Measurements from ENCODE around the gene LCK. TPM values are rescaled to one million over a fixed set of nuclear protein-coding genes. Genes with fewer than 3 reads are reported as not detected.

The LCK gene
- total and polyA plus RNA-seq, 10 of the 15 experiments (the other 5 are each of a cell fraction or from before 2014, with no cell fraction given) = 31.5 to 173 (median 119) TPM

Small RNA genes within 50 kb of the gene (small RNA-seq; reads per million reads assigned to genes)
- not detected for gene RF00017
- not detected for gene RF00019

Other genes starting within 250 kb of the LCK start
Only the 7 nearest of the 16 such genes appear.
- 95.9 and 101 TPM in 2 replicates for gene CCDC28B, start 50.7 kb upstream of the LCK start, total RNA-seq (2014; rRNA removed)
- 57.3 and 66.2 TPM in 2 replicates for gene CCDC28B, start 50.7 kb upstream of the LCK start, total RNA-seq (2014; rRNA removed; fragmentation: Illumina TruSeq; extraction: Trizol)
- gene CCDC28B, start 50.7 kb upstream of the LCK start, total RNA-seq (2021) = 87.1 and 89.7 TPM in 2 replicates
- gene CCDC28B, start 50.7 kb upstream of the LCK start, polyA plus RNA-seq (2011; rRNA removed) = 66.2 and 91.5 TPM in 2 replicates
- gene CCDC28B, start 50.7 kb upstream of the LCK start, polyA plus RNA-seq (2014; fragmentation: Illumina TruSeq; extraction: Trizol) = 14.2 and 48.9 TPM in 2 replicates
- 10 to 100 TPM; 10.5 to 29.8 TPM for gene CCDC28B, start 50.7 kb upstream of the LCK start, polyA plus RNA-seq (2014; fragmentation: Nextera tagmentation; extraction: Ambion mirVana)
- 102 and 111 TPM in 2 replicates for gene CCDC28B, start 50.7 kb upstream of the LCK start, polyA plus RNA-seq (2014; rRNA removed)
- gene CCDC28B, start 50.7 kb upstream of the LCK start, polyA plus RNA-seq (2016; fragmentation: Nextera tagmentation; extraction: Ambion mirVana) = 100 to 1,000 TPM; 127 to 135 TPM
- gene IQCC, start 45.6 kb upstream of the LCK start, total RNA-seq (2014; rRNA removed) = 5.1 and 5.2 TPM in 2 replicates
- 5.3 and 5.6 TPM in 2 replicates for gene IQCC, start 45.6 kb upstream of the LCK start, total RNA-seq (2014; rRNA removed; fragmentation: Illumina TruSeq; extraction: Trizol)
- gene IQCC, start 45.6 kb upstream of the LCK start, total RNA-seq (2021) = 2.9 and 3.3 TPM in 2 replicates
- gene IQCC, start 45.6 kb upstream of the LCK start, polyA plus RNA-seq (2011; rRNA removed) = 3.1 and 4.1 TPM in 2 replicates
- gene IQCC, start 45.6 kb upstream of the LCK start, polyA plus RNA-seq (2014; fragmentation: Illumina TruSeq; extraction: Trizol) = 6.8 and 7.5 TPM in 2 replicates
- 1 to 10 TPM; 2.1 to 3.8 TPM for gene IQCC, start 45.6 kb upstream of the LCK start, polyA plus RNA-seq (2014; fragmentation: Nextera tagmentation; extraction: Ambion mirVana)
- gene IQCC, start 45.6 kb upstream of the LCK start, polyA plus RNA-seq (2014; rRNA removed) = 5.5 and 6.4 TPM in 2 replicates
- 1 to 10 TPM; 4.8 to 5.1 TPM for gene IQCC, start 45.6 kb upstream of the LCK start, polyA plus RNA-seq (2016; fragmentation: Nextera tagmentation; extraction: Ambion mirVana)
- not detected in 2 replicates for gene DCDC2B, start 42.2 kb upstream of the LCK start, total RNA-seq (2014; rRNA removed)
- not detected in 2 replicates for gene DCDC2B, start 42.2 kb upstream of the LCK start, total RNA-seq (2014; rRNA removed; fragmentation: Illumina TruSeq; extraction: Trizol)
- 0.13 and 0.15 TPM in 2 replicates for gene DCDC2B, start 42.2 kb upstream of the LCK start, total RNA-seq (2021)
- not detected in 2 replicates for gene DCDC2B, start 42.2 kb upstream of the LCK start, polyA plus RNA-seq (2011; rRNA removed)
- not detected in 2 replicates for gene DCDC2B, start 42.2 kb upstream of the LCK start, polyA plus RNA-seq (2014; fragmentation: Illumina TruSeq; extraction: Trizol)
- not detected for gene DCDC2B, start 42.2 kb upstream of the LCK start, polyA plus RNA-seq (2014; fragmentation: Nextera tagmentation; extraction: Ambion mirVana)
- not detected in 2 replicates for gene DCDC2B, start 42.2 kb upstream of the LCK start, polyA plus RNA-seq (2014; rRNA removed)
- under 1 TPM; 0.12 to 0.21 TPM for gene DCDC2B, start 42.2 kb upstream of the LCK start, polyA plus RNA-seq (2016; fragmentation: Nextera tagmentation; extraction: Ambion mirVana)
- 8.1 and 8.8 TPM in 2 replicates for gene TMEM234, start 28.9 kb upstream of the LCK start, total RNA-seq (2014; rRNA removed)
- 4.8 and 5.2 TPM in 2 replicates for gene TMEM234, start 28.9 kb upstream of the LCK start, total RNA-seq (2014; rRNA removed; fragmentation: Illumina TruSeq; extraction: Trizol)
- 6.2 and 10.9 TPM in 2 replicates for gene TMEM234, start 28.9 kb upstream of the LCK start, total RNA-seq (2021)
- 3.8 and 5.1 TPM in 2 replicates for gene TMEM234, start 28.9 kb upstream of the LCK start, polyA plus RNA-seq (2011; rRNA removed)
- 4.5 and 6.0 TPM in 2 replicates for gene TMEM234, start 28.9 kb upstream of the LCK start, polyA plus RNA-seq (2014; fragmentation: Illumina TruSeq; extraction: Trizol)
- 1 to 10 TPM; 2.9 to 4.5 TPM for gene TMEM234, start 28.9 kb upstream of the LCK start, polyA plus RNA-seq (2014; fragmentation: Nextera tagmentation; extraction: Ambion mirVana)
- 6.8 and 10.7 TPM in 2 replicates for gene TMEM234, start 28.9 kb upstream of the LCK start, polyA plus RNA-seq (2014; rRNA removed)
- 1 to 10 TPM; 8.6 TPM for gene TMEM234, start 28.9 kb upstream of the LCK start, polyA plus RNA-seq (2016; fragmentation: Nextera tagmentation; extraction: Ambion mirVana)
- gene EIF3I, start 28.9 kb upstream of the LCK start, total RNA-seq (2014; rRNA removed) = 293 and 313 TPM in 2 replicates
- gene EIF3I, start 28.9 kb upstream of the LCK start, total RNA-seq (2014; rRNA removed; fragmentation: Illumina TruSeq; extraction: Trizol) = 302 and 305 TPM in 2 replicates
- 208 and 211 TPM in 2 replicates for gene EIF3I, start 28.9 kb upstream of the LCK start, total RNA-seq (2021)
- 235 and 374 TPM in 2 replicates for gene EIF3I, start 28.9 kb upstream of the LCK start, polyA plus RNA-seq (2011; rRNA removed)
- 457 and 499 TPM in 2 replicates for gene EIF3I, start 28.9 kb upstream of the LCK start, polyA plus RNA-seq (2014; fragmentation: Illumina TruSeq; extraction: Trizol)
- gene EIF3I, start 28.9 kb upstream of the LCK start, polyA plus RNA-seq (2014; fragmentation: Nextera tagmentation; extraction: Ambion mirVana) = 100 to 1,000 TPM; 572 to 606 TPM
- 293 and 306 TPM in 2 replicates for gene EIF3I, start 28.9 kb upstream of the LCK start, polyA plus RNA-seq (2014; rRNA removed)
- gene EIF3I, start 28.9 kb upstream of the LCK start, polyA plus RNA-seq (2016; fragmentation: Nextera tagmentation; extraction: Ambion mirVana) = 100 to 1,000 TPM; 342 to 362 TPM
- 0.38 and 0.45 TPM in 2 replicates for gene FAM167B, start 4.0 kb upstream of the LCK start, total RNA-seq (2014; rRNA removed)
- 0.27 and 0.37 TPM in 2 replicates for gene FAM167B, start 4.0 kb upstream of the LCK start, total RNA-seq (2014; rRNA removed; fragmentation: Illumina TruSeq; extraction: Trizol)
- gene FAM167B, start 4.0 kb upstream of the LCK start, total RNA-seq (2021) = 0.62 and 0.88 TPM in 2 replicates
- gene FAM167B, start 4.0 kb upstream of the LCK start, polyA plus RNA-seq (2011; rRNA removed) = 0.19 TPM in 1 of 2 replicates, not detected in the other
- gene FAM167B, start 4.0 kb upstream of the LCK start, polyA plus RNA-seq (2014; fragmentation: Illumina TruSeq; extraction: Trizol) = 0.07 and 0.52 TPM in 2 replicates
- gene FAM167B, start 4.0 kb upstream of the LCK start, polyA plus RNA-seq (2014; fragmentation: Nextera tagmentation; extraction: Ambion mirVana) = under 1 TPM in 1 of 2 experiments, not detected in 1; 0.07 TPM
- gene FAM167B, start 4.0 kb upstream of the LCK start, polyA plus RNA-seq (2014; rRNA removed) = 0.69 and 1.2 TPM in 2 replicates
- gene FAM167B, start 4.0 kb upstream of the LCK start, polyA plus RNA-seq (2016; fragmentation: Nextera tagmentation; extraction: Ambion mirVana) = under 1 TPM; 0.26 to 0.47 TPM
- gene HDAC1, start 40.8 kb downstream of the LCK start, total RNA-seq (2014; rRNA removed) = 154 and 164 TPM in 2 replicates
- 145 and 147 TPM in 2 replicates for gene HDAC1, start 40.8 kb downstream of the LCK start, total RNA-seq (2014; rRNA removed; fragmentation: Illumina TruSeq; extraction: Trizol)
- 153 and 154 TPM in 2 replicates for gene HDAC1, start 40.8 kb downstream of the LCK start, total RNA-seq (2021)
- 285 and 331 TPM in 2 replicates for gene HDAC1, start 40.8 kb downstream of the LCK start, polyA plus RNA-seq (2011; rRNA removed)
- gene HDAC1, start 40.8 kb downstream of the LCK start, polyA plus RNA-seq (2014; fragmentation: Illumina TruSeq; extraction: Trizol) = 189 and 199 TPM in 2 replicates
- gene HDAC1, start 40.8 kb downstream of the LCK start, polyA plus RNA-seq (2014; fragmentation: Nextera tagmentation; extraction: Ambion mirVana) = 100 to 1,000 TPM; 150 to 151 TPM
- gene HDAC1, start 40.8 kb downstream of the LCK start, polyA plus RNA-seq (2014; rRNA removed) = 170 and 182 TPM in 2 replicates
- gene HDAC1, start 40.8 kb downstream of the LCK start, polyA plus RNA-seq (2016; fragmentation: Nextera tagmentation; extraction: Ambion mirVana) = 100 to 1,000 TPM; 196 to 206 TPM